ENCODE data around the gene CACNA2D3. TPM values are rescaled to one million over a fixed set of nuclear protein-coding genes. Genes with fewer than 3 reads are reported as not detected.

Gene CACNA2D3
- total and polyA plus RNA-seq, 2 donors from 2014 or later = 5.7 to 11.2 TPM

DNA sequence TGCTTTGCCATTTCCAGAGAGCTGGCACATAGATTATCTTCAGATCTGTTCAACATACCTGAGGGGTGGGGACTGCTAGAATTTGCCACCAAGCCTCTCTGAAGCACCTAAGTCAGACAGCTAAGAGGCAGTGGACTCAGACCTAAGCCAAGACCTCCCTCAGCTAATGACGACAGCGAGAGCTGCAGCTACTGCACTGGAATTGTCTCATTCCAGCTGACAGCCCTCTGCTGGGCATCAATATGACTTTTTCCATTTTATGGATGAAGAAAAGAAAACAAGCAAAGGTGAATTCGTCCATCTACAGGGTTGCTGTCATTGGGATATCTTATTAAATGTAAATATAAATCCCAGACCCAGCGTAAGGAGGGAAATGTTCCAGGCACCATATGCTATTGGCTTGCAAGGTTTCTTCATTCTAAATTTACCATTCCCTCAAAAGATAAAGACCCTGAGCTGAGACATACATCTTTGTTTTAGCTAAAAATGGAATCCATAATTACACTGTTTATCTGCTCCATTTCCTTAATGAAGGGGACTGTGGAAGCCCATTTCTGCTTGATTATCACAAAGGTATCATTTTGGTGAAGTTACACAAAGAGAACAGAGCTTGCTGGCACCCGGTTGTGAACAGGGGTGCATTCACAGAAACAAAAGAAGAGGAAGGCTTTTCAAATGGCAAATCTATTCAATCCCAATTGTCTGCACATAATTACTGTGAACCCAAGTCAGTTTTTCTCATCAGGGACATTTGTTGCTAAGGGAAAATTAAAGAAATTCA, 891.0 kb downstream of the CACNA2D3 start:
- FAIRE-seq = no peak
- H3K9ac ChIP-seq (ENCODE audit: low read length in 3 of 3) = no peak overlapping the region
- H3K4me1 ChIP-seq (ENCODE audit: control insufficient read depth in 2 of 3, insufficient read depth in 2 of 3, low read depth in 1 of 3, low read length in 3 of 3) = no peaks in the 10 kb centered on the region
- H3K27me3 ChIP-seq (ENCODE audit: control insufficient read depth, insufficient read depth, low read length) = no peaks in the 10 kb centered on the region
- no peaks in the 10 kb centered on the region for H3K9me3 ChIP-seq (ENCODE audit: control insufficient read depth in 2 of 3, insufficient read depth in 1 of 3, low read length in 3 of 3)
- intact Hi-C loops (cut with DNase I) = no loop called here
- DNase-seq = no peak
- H3K4me3 ChIP-seq (ENCODE audit: low read length in 3 of 3) = no peak overlapping the region
- H3K36me3 ChIP-seq (ENCODE audit: control insufficient read depth in 2 of 3, insufficient read depth in 3 of 3, low read length in 3 of 3) = no peaks in the 10 kb centered on the region
- H3K27ac ChIP-seq (ENCODE audit: low read depth in 2 of 2, low read length in 2 of 2) = no peak overlapping the region
- TF ChIP-seq, protein P1, sequence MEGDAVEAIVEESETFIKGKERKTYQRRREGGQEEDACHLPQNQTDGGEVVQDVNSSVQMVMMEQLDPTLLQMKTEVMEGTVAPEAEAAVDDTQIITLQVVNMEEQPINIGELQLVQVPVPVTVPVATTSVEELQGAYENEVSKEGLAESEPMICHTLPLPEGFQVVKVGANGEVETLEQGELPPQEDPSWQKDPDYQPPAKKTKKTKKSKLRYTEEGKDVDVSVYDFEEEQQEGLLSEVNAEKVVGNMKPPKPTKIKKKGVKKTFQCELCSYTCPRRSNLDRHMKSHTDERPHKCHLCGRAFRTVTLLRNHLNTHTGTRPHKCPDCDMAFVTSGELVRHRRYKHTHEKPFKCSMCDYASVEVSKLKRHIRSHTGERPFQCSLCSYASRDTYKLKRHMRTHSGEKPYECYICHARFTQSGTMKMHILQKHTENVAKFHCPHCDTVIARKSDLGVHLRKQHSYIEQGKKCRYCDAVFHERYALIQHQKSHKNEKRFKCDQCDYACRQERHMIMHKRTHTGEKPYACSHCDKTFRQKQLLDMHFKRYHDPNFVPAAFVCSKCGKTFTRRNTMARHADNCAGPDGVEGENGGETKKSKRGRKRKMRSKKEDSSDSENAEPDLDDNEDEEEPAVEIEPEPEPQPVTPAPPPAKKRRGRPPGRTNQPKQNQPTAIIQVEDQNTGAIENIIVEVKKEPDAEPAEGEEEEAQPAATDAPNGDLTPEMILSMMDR (IDR thresholded peaks at IDR 0.05; ENCODE audit: borderline replicate concordance, extremely low read depth, insufficient read depth) = no peak

DNA sequence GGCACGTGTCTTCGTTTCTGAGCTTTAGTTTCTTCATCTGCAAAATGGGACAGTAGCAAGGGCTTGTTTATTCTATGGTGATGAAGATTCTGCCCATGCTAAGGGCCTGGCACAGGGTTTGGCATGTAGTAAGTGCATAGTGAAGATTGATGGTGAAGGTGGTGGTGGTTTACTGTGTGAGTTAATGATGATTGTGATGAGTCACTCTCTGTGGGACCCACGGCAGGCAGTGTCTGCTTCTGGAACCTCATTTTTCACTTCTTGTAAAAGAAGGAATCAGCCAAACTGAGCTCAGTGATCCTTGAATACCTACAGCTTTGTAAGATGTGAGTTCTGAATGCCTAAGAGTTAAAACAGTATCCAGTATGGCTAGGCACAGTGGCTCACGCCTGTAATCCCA, 891.7 kb downstream of the CACNA2D3 start:
- intact Hi-C loops (cut with DNase I) = no loop called here
- DNase-seq = no peak
- H3K27me3 ChIP-seq (ENCODE audit: control insufficient read depth, insufficient read depth, low read length) = no peaks in the 10 kb centered on the region
- no peak overlapping the region for H3K27ac ChIP-seq (ENCODE audit: low read depth in 2 of 2, low read length in 2 of 2)
- TF ChIP-seq, protein P1 (IDR thresholded peaks at IDR 0.05; ENCODE audit: borderline replicate concordance, extremely low read depth, insufficient read depth) = no peak
- no peaks in the 10 kb centered on the region for H3K36me3 ChIP-seq (ENCODE audit: control insufficient read depth in 2 of 3, insufficient read depth in 3 of 3, low read length in 3 of 3)
- FAIRE-seq = no peak
- H3K9ac ChIP-seq (ENCODE audit: low read length in 3 of 3) = no peak overlapping the region
- no peaks in the 10 kb centered on the region for H3K4me1 ChIP-seq (ENCODE audit: control insufficient read depth in 2 of 3, insufficient read depth in 2 of 3, low read depth in 1 of 3, low read length in 3 of 3)
- H3K9me3 ChIP-seq (ENCODE audit: control insufficient read depth in 2 of 3, insufficient read depth in 1 of 3, low read length in 3 of 3) = no peaks in the 10 kb centered on the region
- H3K4me3 ChIP-seq (ENCODE audit: low read length in 3 of 3) = no peak overlapping the region

DNA sequence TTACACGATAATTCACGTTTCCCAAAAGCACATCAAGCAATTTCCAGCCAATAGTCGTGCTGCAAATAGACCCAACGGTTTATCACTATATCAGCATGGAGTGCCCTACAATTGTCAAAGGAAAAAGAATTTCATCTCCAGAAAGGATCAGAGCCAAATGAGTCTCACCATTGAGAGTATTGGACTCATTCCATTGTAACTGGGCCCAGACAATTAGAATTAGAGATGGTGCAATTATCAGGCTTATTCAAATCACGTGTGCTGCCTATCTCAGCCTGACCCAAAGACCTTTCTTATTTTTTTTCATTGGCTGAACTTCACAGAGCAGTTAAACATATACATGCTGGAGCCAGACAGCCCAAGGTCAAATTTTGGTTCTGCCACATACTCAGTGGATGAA, 892.6 kb downstream of the CACNA2D3 start:
- DNase-seq (no peak), FAIRE-seq (no peak)
- intact Hi-C loops (cut with DNase I) = no loop called here

More for the DNA sequence above, 892.6 kb downstream of the CACNA2D3 start:
- no peak overlapping the region for H3K27ac ChIP-seq (ENCODE audit: low read depth in 2 of 2, low read length in 2 of 2)
- TF ChIP-seq, protein P1 (IDR thresholded peaks at IDR 0.05; ENCODE audit: borderline replicate concordance, extremely low read depth, insufficient read depth) = no peak
- H3K4me1 ChIP-seq (ENCODE audit: control insufficient read depth in 2 of 3, insufficient read depth in 2 of 3, low read depth in 1 of 3, low read length in 3 of 3) = no peaks in the 10 kb centered on the region
- no peaks in the 10 kb centered on the region for H3K9me3 ChIP-seq (ENCODE audit: control insufficient read depth in 2 of 3, insufficient read depth in 1 of 3, low read length in 3 of 3)
- no peak overlapping the region for H3K4me3 ChIP-seq (ENCODE audit: low read length in 3 of 3)
- no peaks in the 10 kb centered on the region for H3K27me3 ChIP-seq (ENCODE audit: control insufficient read depth, insufficient read depth, low read length)
- no peaks in the 10 kb centered on the region for H3K36me3 ChIP-seq (ENCODE audit: control insufficient read depth in 2 of 3, insufficient read depth in 3 of 3, low read length in 3 of 3)
- H3K9ac ChIP-seq (ENCODE audit: low read length in 3 of 3) = no peak overlapping the region

All from kidney (tissue), 14 donors.